ENCODE results near the gene GAB3.
"Not testable (repeated sequence)": the region's sequence is repeated elsewhere in the genome, so short reads cannot be mapped to it uniquely, and the experiment has no call there.

Gene GAB3

DNA sequence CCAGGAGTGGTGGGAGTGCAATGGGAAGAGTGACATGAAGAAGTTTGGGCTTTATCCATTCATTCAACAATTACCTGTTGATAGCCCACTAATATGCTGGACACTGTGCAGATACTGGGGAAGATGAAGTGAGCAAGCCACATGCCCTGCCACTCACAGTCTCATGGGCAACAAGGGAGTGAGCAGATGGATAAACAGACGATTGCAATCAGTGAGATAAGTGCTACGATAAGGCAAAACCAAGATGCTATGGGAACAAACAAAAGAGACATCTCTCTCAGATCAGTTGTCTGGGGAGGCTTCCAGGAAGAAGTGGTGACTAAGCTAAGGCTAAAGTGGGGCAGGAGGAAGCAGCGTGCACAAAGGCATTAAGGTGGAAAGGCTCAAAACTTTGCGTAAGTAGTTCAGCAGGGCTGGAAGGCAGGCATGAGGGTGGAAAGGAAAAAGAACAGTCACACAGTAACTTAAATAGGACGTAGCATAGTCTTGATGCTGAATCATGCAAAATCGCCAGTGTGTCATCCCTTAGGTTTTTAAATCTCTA, 31.7 kb downstream of the GAB3 start:
- DNase-seq = no peak

DNA sequence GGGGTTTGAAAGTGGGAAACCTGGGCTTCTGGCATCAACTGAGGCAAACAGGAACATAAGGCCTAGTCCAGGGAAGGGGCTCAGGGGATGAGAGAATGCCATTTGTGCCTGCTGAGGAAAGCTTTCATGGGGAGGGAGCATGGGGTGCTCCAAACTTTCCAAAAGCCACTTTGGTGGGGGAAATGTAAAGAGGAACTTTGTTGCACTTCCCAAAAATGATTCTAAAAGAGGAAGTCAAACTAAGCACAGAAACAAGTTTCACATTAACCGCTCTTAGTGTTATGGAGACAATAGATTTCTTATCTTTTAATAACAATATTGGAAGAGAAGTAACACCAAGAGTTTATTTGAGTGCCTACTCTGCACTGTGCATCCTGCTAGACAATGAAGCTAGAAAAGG, 32.3 kb downstream of the GAB3 start:
- no peak for DNase-seq

DNA sequence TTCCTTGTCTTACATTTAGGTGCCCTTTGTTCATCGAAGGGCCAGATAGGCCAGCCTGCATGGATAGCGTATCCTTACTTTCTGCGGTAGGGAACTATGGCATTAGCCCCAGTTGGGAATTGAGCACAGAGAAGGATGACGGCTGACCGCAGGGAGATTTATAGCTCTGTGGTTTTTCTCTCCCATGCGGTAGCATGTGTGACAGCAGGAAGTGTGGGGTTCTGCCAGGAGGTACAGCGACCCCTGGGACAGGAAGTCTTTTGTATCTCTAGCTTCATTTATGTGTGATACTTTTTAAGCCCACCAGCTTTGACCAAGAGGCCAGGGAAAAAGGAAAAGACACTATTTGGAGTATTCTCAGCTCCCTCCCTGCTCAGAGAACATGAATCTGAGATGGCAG, 33.1 kb downstream of the GAB3 start:
- no peak for DNase-seq

DNA sequence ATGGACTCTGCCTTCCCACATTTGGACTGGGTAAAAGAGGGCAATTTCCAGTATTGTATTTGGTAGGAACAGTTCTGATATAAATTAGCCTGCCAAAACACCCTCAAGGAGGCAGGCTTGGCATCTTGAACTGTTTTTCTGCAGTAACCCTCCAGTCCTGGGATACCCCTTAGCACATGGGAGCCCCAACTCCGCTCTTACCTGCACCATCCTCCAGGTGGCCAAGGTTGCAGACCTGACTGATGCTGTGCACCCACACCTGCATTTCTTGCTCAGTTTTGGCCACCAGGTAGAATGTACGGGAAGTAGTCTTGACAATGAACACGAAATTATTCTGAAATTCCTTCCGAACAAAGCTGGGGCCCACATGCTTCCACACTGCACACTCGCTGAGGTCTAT, 35.1 kb downstream of the GAB3 start:
- no peak for DNase-seq

DNA sequence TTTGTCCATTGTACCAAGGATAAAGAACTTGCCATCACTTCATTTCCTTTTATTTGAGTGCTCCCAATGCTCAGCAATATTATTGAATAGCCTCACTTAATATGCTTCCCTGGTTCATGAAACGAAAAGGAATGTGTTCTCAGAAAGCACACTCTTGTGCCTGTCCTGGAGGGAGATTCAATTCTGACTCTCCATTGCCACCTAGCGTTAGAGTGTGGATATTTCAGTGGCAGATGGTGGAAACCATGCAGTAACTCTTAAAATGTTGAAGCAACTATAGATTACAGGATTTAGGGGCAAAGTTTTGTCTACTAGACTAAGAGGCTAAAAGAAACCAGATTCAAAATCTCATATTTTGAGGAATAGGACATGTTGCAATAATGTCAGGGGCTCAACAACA, 36.0 kb downstream of the GAB3 start:
- no peak for DNase-seq

DNA sequence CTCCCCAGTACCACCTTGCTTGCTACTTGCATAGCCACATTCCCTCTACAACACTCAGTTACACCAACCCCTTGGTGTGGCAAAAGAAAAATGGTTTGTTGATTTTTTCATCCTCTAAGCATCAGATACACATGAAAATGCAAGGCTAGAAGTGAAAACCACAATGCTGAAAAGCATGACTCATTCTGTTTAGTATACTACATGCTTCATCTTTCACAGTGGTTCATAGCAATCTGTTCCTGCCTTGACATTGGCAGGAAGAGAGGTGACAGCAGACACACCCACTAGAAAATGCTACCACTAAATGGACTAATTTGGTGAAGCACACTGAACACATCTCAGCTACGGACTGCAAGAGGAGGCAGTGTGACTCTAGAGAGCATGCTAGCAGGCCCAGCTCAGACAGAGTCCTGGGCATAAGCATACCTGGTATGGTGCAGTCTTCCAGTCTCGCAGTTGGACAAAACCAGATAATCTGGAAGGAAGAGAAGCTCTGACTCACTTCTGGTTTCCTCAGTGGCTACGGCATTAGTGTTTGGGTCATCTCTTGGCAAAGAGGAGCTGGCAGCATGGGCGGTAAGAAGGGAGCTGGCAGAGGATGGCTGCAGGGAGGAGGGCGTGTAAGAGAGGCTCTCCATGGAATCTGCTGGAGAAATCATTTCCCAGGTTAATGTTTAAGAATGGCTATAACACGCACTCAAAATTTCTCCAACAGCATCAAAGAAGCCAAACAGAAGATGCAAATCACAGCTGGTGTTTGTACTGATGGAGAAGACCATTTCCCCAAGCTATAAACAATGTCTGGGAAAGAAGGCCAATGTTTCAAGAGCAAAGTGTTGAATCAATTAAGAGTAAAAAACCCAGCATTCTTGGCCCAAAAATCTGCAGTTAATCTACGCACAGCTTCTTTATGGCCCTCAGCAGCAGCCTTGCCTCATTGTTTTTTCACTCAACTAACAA, 37.8 kb downstream of the GAB3 start:
- no peak for DNase-seq

DNA sequence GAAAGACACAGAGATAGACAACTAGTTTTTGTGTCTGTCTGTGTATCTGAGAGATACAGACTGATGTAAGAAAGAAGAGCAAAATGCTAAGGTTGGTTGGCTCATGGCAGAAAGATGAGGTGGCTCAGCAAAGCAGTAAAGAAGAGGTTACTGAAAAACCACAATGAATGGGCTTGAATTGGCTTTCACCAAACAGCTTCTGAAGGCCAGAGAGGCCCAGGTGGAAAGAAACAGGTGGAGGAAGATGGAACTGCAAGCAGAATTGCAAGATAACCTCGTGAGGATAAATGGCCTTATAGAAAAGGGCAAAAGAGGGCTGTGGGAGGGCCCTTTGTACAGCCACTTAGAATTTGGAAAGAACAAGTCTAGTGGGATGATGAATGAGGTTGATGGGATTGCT, 39.6 kb downstream of the GAB3 start:
- no peak for DNase-seq

DNA sequence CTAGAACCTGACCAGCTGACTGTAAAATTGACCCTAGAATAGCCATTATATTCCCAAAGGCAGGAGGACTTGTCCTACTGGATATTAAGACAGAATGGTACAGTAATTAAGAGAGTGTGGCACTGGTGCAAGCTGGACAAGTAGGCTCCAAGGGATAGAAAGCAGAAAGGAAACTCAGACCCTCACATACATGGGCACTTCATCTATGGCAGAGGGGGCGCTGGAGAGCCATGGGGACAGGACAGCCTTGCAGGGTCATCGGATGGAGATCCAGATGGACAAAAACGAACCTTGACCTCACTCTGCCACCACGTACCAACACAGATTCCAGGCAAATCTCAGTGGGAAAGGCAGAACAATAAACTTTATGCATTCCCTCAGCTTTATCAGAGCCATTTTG, 40.6 kb downstream of the GAB3 start:
- DNase-seq = no peak

DNA sequence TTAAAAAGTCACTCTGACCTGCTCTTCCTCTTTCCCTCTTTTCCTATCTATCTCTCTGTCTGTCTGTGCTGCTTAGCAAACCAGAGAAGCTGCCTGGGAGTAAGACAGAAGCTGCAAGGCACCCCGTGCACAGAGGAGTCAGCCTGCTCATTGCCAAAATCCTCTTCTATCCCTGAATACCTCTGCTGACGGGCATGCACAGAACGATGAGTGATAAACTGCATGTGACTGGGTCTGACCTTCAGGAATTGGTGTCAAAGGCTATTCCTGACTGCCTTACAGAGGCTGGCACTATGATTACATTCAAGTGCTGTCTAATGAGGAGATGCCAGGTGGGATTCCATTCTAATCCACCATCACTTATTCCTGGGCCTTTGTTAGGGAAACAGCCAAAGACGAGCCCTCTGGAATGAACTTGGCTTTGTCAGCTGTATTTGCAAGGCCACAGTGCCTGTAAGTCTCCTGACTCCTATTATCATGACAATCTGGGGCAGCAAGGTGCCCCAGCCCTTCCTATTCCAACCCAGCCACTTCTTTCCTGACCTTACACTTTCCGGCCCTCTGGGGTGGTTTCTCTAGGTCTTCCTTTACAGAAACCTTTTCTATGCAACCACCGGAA, 52.1 kb downstream of the GAB3 start:
- no peak for DNase-seq

DNA sequence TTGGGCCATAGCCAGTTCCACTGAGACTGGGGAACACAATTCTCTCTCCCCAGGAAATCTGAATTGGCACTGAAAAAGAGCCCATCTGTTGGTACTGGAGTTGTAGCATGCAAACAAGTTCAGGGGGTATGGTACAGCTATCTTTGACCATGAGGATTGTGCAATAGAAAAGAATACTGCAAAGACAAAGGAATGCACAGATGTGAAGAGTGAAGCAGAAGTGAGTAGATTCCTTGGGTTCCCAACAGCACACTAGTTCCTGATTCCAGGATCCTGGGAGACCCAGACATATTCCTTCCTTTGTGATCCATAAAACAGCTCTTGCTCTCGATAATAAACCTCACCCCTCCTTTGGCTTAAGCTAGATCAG, 54.2 kb downstream of the GAB3 start:
- no peak for DNase-seq

DNA sequence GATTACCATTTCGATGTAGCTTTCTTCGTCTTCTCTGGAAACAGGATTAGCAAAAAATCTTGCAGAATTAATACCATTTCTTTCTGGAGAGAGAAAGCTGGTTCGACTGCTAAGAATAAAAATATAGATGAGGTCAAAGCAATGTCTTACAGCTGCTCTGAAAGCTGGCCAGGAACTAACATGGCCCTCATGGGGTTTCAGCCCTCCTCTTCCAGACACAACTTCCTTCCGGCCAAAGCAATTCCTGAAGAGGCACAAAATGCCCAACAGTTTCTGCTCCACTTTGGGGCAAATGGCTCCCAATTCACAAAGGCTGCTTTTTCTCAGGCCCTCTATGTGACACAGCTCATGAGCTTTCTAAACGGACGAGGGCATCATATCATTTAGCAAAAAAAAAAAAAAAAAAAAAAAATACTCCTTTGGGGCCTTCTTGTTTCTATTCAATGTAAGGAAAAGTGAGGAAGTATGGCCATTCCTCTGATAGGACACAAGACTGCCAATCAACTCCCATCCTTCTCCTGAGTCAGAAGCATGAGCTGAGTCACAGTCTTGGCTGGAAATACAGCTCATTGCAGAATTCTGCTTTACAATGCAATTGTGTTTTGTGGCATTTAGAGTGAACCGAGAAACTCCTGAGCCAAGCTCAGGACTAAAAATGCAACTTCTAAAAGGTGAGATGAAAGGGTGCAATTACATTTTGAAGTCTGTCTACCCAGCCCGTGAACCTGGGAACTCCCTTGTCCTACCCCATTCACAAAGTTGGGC, 54.8 kb downstream of the GAB3 start:
- DNase-seq = no peak

DNA sequence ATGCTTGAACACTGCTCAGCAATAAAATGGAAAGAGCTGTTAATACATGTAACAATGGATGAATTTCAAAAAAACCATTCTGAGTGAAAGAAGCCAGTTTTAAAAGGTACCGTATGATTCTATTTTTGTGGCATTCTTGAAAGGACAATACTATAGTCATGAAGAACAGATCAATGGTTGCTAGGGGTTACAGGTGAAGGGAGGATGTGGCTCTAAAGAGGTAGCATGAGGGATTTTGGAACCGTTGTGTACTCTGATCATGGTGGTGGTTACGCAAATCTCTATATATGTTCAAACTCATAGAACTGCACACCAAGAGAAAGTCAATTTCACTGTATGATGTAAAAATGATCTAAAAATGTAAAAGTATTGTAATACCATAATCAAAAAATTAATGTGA, 57.5 kb downstream of the GAB3 start:
- no peak for DNase-seq

DNA sequence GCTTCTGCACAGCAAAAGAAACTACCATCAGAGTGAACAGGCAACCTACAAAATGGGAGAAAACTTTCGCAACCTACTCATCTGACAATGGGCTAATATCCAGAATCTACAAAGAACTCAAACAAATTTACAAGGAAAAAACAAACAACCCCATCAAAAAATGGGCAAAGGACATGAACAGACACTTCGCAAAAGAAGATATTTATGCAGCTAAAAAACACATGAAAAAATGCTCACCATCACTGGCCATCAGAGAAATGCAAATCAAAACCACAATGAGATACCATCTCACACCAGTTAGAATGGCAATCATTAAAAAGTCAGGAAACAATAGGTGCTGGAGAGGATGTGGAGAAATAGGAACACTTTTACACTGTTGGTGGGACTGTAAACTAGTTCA, 60.4 kb downstream of the GAB3 start:
- DNase-seq = not testable (repeated sequence)

DNA sequence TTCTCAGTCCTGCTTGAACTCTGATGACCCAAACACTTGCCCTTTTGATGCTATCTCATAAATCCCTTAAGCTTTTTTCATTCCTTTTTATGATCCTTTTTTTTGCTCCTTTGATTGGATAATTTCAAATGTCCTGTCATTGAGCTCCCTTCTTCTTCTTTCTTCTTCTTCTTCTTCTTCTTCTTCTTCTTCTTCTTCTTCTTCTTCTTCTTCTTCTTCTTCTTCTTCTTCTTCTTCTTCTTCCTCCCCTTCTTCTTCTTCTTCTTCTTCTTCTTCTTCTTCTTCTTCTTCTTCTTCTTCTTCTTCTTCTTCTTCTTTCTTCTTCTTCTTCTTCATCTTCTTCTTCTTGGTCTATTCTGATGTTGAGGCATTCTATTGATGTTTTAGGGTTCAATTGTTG, 78.8 kb downstream of the GAB3 start:
- DNase-seq = not testable (repeated sequence)

DNA sequence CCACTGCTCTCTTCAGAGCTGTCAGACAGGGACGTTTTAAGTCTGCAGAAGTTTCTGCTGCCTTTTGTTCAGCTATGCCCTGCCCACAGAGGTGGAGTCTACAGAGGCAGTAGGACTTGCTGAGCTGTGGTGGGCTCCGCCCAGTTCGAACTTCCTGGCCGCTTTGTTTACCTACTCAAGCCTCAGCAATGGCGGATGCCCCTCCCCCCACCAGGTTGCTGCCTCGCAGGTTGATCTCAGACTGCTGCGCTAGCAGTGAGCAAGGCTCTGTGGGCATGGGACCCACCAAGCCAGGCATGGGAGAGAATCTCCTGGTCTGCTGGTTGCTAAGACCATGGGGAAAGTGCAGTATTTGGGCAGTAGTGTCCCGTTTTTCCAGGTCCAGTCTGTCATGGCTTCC, 80.0 kb downstream of the GAB3 start:
- DNase-seq = not testable (repeated sequence)

DNA sequence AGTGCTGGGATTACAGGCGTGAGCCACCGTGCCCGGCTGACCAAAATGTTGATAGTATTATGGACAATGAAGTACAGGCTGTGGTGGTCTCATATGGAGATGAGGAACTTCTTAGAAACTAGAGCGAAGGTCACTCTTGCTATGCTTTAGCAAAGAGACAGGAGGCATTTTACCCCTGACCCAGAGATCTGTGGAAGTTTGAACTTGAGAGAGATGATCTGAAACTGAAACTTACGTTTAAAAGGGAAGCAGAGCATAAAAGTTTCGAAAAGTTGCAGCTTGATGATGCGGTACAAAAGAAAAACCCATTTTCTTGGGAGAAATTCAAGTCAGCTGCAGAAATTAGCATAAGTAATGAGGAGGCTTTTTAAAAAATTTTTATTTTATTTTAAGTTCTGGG, 89.0 kb downstream of the GAB3 start:
- no peak for DNase-seq

DNA sequence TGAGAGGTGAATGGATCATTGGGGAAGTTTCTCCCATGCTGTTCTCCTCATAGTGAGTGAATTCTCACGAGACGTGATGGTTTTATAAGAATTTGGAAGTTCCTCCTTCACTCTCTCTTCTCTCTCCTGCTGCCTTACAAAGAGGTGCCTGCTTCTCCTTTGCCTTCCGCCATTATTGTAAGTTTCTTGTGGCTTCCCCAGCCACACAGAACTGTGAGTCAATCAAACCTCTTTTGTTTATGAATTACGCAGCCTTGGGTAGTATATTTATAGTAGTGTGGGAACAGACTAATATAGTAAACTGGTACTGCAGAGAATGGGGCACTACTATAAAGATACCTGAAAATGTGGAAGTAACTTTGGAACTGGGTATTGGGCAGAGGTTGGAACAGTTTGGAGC, 89.7 kb downstream of the GAB3 start:
- DNase-seq = no peak

DNA sequence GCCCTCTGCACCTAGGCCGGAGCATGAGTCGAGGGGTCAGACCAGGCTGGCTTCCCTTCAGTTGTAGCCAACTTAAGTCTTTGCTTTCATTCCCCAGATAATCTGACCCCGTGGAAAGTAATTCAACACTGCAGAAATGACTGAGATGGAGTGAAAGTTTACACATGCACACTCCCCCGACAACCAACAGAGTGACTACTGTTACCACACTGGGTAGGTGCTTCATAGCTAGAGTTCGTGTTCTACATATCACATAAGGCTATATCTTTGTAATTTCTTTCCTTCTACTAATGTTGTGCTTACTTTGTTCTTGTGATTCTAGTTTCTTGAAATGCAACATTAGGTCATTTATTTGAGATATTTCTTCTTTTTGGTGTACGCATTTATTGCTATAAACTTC, 90.3 kb downstream of the GAB3 start:
- no peak for DNase-seq

DNA sequence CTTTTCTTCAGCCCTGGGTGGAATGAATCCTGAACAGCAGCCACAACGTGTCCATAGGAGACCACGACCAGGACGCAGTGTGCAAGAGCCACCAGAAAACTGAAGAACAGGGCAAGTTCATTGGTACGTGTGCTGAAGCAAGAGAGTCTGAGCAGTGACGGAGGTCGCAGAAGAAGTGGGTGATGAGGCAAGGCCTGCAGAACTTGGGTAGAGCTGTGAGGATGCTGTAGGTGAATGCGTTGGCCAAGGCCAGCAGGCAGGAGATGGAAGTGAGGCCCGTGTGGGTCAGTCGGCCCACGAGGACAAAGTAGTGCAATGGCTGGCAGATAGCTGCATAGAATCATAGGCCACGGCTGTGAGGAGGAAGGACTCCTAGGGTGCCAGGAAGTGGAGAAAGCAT, 91.9 kb downstream of the GAB3 start:
- no peak for DNase-seq

DNA sequence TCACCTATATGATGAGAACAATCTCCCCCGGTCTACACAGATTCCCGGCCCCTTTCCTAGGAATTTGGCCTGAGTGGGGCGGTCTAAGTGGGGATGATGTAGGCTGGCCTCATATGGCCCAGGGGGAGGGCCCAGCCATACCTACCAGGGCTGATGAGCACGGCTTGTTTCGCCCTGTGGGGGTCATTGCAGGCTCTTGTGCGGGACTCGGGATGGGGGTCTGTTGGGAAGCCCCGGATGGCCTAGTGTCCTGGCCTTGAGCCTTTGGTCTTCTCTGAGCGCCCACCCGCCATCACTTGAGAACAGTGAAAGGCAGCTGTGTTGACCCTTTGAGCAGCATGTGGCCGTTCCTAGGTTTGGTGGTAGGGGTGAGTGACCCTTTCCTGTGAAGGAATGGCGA, 92.7 kb downstream of the GAB3 start:
- DNase-seq = no peak

DNA sequence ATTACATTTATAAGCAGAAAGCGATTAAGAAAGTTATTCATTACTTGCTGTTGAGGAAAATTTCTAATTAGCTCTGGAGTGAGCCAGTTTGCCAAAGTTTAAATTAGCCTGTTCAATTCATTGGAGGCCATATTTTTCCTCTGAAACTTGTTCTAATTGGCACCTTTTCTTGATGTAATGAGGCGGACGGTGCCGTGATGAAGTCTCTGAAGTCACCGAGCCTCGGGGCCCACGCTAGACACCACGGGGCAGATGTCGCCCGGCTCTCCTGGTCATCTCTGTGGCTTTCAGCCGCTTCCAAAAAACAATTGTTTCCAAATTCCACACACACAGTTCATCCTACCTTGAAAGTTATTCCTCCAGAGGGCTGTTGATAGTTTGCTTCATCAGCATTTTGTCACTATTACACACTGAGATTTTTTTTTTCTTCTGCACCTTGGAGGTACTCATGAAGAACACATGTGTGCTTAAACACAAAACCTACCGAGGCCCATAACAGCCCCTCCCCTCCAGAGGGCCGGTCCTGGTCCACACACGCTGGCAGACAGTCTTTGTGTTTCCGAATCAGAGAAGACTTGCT, 93.6 kb downstream of the GAB3 start:
- DNase-seq = no peak

DNA sequence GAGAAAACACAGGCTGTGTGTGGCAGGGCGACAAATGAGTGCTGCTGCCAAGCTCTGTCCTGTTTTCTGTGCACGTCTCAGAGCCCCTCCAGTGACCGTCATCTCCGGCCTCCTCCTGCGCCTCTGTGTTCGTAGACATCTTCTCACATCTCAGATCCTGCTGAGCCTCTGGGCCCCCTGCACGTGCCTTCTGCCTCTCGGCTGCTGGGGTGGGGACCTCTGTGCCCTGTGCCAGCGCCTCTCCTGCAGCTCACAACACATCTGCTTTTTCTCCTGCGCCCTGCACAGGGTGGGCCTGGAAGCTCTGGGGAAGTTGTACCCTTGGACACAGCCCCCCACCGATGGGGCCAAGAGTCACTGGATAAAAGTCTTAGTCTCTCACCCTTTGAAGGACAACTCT, 95.1 kb downstream of the GAB3 start:
- DNase-seq = no peak

DNA sequence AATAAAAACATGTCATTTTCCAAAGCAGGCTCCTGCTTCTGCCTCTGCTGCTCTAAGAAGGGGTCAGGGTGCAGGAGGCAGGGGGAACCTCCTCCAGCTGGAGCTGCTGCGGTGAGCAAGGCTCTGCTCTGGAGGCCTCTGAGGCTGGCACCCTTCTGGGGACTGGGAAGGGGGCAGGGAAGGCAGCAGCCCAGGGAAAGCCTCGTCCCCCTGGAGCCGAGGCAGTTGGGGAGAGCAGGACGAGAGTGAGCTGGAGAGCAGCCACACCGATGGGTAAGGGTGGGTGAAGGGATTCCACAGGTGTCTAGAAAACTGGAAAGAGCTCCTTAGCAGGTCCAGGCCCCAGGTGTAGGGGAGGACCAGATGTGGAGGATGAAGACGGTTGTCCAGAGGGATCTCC, 95.5 kb downstream of the GAB3 start:
- no peak for DNase-seq

Measured in NCI-H1436 treated with DMSO at 0.1 percent for 48 hours (cell line).